Keratinocyte (primary cell): Measurements from ENCODE around the gene GBP1. TPM values are rescaled to one million over a fixed set of nuclear protein-coding genes. Genes with fewer than 3 reads are reported as not detected.

Experiments used
- DNase-seq: peaks from one replicate; pipeline ENCODE4 v3.0.0-alpha.2; 2011; ENCODE audit warnings: low read depth, missing footprints, low spot score
- FAIRE-seq: peaks from 2 replicates; lab custom pipeline; 2011; peaks lifted over from hg19 to GRCh38; lab: Jason Lieb, UNC
- H2AFZ ChIP-seq: 2 replicates; pipeline ENCODE4 v1.6.0; 2012; ENCODE audit warnings: low read length, control low read depth, inconsistent platforms; ENCODE audit not compliant: control insufficient read depth
- H3K27ac ChIP-seq: 2 replicates; pipeline ENCODE4 v1.5.1; 2011; ENCODE audit warnings: low read length; ENCODE audit not compliant: control insufficient read depth, insufficient read depth
- H3K27me3 ChIP-seq: 3 replicates; pipeline ENCODE4 v1.6.0; 2011; ENCODE audit warnings: low read length; ENCODE audit not compliant: control insufficient read depth, insufficient read depth; ENCODE audit errors: extremely low read depth
- H3K36me3 ChIP-seq, 2 experiments: 2 replicates in 1 of 2; 3 replicates in 1 of 2; pipeline ENCODE4 v1.5.1; 2011; ENCODE audit warnings: low read length in 2 of 2, mild to moderate bottlenecking in 1 of 2; ENCODE audit not compliant: control insufficient read depth in 2 of 2, insufficient read depth in 2 of 2; ENCODE audit errors: extremely low read depth in 1 of 2
- H3K4me1 ChIP-seq: 3 replicates; pipeline ENCODE4 v1.5.1; 2011; ENCODE audit warnings: low read length; ENCODE audit not compliant: control insufficient read depth, insufficient read depth; ENCODE audit errors: extremely low read depth
- H3K4me2 ChIP-seq: 3 replicates; pipeline ENCODE4 v1.6.0; 2011; ENCODE audit warnings: low read depth, low read length; ENCODE audit not compliant: control insufficient read depth, insufficient read depth; ENCODE audit errors: extremely low read depth
- H3K4me3 ChIP-seq, 3 experiments: fragments of 200-600 bp in 1 of 3; sonication (generic) in 1 of 3; 2 replicates in 2 of 3; 3 replicates in 1 of 3; pipeline ENCODE4 v1.5.1; 2011 to 2016; ENCODE audit warnings: low read length in 3 of 3, mild to moderate bottlenecking in 3 of 3, control low read depth in 2 of 3, inconsistent platforms in 1 of 3, low read depth in 1 of 3, mixed read lengths in 1 of 3, mixed run types in 1 of 3, moderate library complexity in 1 of 3; ENCODE audit not compliant: control insufficient read depth in 2 of 3, insufficient read depth in 2 of 3; ENCODE audit errors: extremely low read depth in 1 of 3
- H3K79me2 ChIP-seq: 2 replicates; pipeline ENCODE4 v1.6.0; 2012; ENCODE audit warnings: low read length; ENCODE audit not compliant: control insufficient read depth, insufficient read depth
- H3K9ac ChIP-seq: 3 replicates; pipeline ENCODE4 v1.6.0; 2011; ENCODE audit warnings: low read length; ENCODE audit not compliant: control insufficient read depth, insufficient read depth; ENCODE audit errors: extremely low read depth
- H3K9me1 ChIP-seq: 3 replicates; pipeline ENCODE4 v1.6.0; 2011; ENCODE audit warnings: low read length; ENCODE audit not compliant: control insufficient read depth, insufficient read depth; ENCODE audit errors: extremely low read depth
- H3K9me3 ChIP-seq: 2 replicates; pipeline ENCODE4 v1.5.1; 2012; ENCODE audit warnings: low read depth, low read length; ENCODE audit not compliant: control insufficient read depth
- H4K20me1 ChIP-seq: 3 replicates; pipeline ENCODE4 v1.6.0; 2011; ENCODE audit warnings: low read length; ENCODE audit not compliant: control insufficient read depth, insufficient read depth; ENCODE audit errors: extremely low read depth
- EZH2 ChIP-seq: IDR thresholded peaks from one replicate; pipeline ENCODE4 v1.6.1; 2012; ENCODE audit warnings: inconsistent platforms, mild to moderate bottlenecking, low read length, moderate library complexity
- dilution Hi-C: fragments of 300-500 bp; cut with MboI; formaldehyde crosslinking; loops from one replicate; pipeline ENCODE4 v1.7.0; 2020; ENCODE audit warnings: low sequenced_read_pairs; ENCODE audit not compliant: extremely low pct_ligation_motif_present
- polyA plus RNA-seq, 5 experiments: library from polyadenylated mRNA; depleted of rRNA in 3 of 5; stranded (reverse) in 3 of 5; stranded (forward) in 1 of 5; unstranded in 1 of 5; fragments of >200 nt; gene quantifications; 1 replicate in 1 of 5; 2 replicates in 3 of 5; 3 replicates in 1 of 5; pipeline versions ENCODE4 v1.2.1 to v1.2.3, GENCODE V29; 2011 to 2012; ENCODE audit warnings: missing spikeins in 2 of 5, low read depth in 1 of 5, low replicate concordance in 1 of 5
- TF ChIP-seq, protein P1 (sequence below), 3 experiments: IDR thresholded peaks in 1 of 3; conservative IDR thresholded peaks in 1 of 3; optimal IDR thresholded peaks in 1 of 3; 2 replicates in 2 of 3; 3 replicates in 1 of 3; pipeline versions ENCODE3 to v1.5.1; 2011; ENCODE audit warnings: low read length in 3 of 3, mild to moderate bottlenecking in 3 of 3, moderate library complexity in 2 of 3, control low read depth in 1 of 3, inconsistent platforms in 1 of 3; ENCODE audit not compliant: insufficient read depth in 2 of 3; ENCODE audit errors: extremely low read depth in 1 of 3

Gene GBP1
- polyA plus RNA-seq, 1 donor (not counting 4 experiments of a cell fraction or from before 2014, with no cell fraction given) = 22.7 TPM

- DNase-seq = no peak
- dilution Hi-C loops = no loop called here
Observed at GRCh38 chr1:89042491-89042890, 22.5 kb downstream of the GBP1 start.

DNA sequence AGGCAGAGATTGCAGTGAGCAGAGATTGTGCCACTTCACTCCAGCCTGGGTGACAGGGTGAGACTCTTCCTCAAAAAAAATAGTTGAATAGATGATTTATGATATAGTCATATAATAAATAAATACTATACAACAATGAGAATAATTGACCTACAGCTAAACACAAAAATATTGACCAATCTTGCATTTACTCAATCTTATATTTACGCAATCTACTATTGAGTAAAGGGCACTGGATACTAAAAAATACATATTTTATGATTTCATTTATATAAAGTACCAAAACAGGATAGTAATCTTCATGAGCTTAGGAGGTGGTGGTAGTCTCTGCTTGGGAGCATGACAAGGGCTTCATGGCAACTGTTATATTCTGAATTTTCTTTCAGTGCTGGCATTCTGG lies 23.3 kb downstream of the GBP1 start:
- Histone ChIP-seq H4K20me1 (no peaks in the 10 kb centered on the region), H3K9me1 (no peaks in the 10 kb centered on the region), H3K9me3 (peaks cover 4% of the 10 kb centered on the region), H3K36me3 (no peaks in the 10 kb centered on the region), H3K4me1 (peaks cover 12% of the 10 kb centered on the region), H3K79me2 (no peaks in the 10 kb centered on the region), H2AFZ (no peak overlapping the region), H3K27me3 (no peaks in the 10 kb centered on the region), H3K9ac (no peak overlapping the region), H3K4me2 (no peak overlapping the region), H3K4me3 (no peak overlapping the region), H3K27ac (no peak overlapping the region)
- TF ChIP-seq, protein P1, sequence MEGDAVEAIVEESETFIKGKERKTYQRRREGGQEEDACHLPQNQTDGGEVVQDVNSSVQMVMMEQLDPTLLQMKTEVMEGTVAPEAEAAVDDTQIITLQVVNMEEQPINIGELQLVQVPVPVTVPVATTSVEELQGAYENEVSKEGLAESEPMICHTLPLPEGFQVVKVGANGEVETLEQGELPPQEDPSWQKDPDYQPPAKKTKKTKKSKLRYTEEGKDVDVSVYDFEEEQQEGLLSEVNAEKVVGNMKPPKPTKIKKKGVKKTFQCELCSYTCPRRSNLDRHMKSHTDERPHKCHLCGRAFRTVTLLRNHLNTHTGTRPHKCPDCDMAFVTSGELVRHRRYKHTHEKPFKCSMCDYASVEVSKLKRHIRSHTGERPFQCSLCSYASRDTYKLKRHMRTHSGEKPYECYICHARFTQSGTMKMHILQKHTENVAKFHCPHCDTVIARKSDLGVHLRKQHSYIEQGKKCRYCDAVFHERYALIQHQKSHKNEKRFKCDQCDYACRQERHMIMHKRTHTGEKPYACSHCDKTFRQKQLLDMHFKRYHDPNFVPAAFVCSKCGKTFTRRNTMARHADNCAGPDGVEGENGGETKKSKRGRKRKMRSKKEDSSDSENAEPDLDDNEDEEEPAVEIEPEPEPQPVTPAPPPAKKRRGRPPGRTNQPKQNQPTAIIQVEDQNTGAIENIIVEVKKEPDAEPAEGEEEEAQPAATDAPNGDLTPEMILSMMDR (optimal IDR thresholded peaks at IDR 0.05 in 1 of 3, IDR thresholded peaks at IDR 0.05 in 1 of 3, conservative IDR thresholded peaks at IDR 0.05 in 1 of 3; ENCODE audit: extremely low read depth in 1 of 3, insufficient read depth in 2 of 3, low read length in 3 of 3) = no peak
- no peak for TF ChIP-seq EZH2
- FAIRE-seq = no peak
- dilution Hi-C loops = no loop called here
- no peak for DNase-seq

More at GRCh38 chr1:89042491-89042890, 22.5 kb downstream of the GBP1 start:
- no peaks in the 10 kb centered on the region for H3K27me3 ChIP-seq
- H3K36me3 ChIP-seq = no peaks in the 10 kb centered on the region
- no peaks in the 10 kb centered on the region for H3K79me2 ChIP-seq
- H3K4me3 ChIP-seq = no peak overlapping the region
- no peak overlapping the region for H3K27ac ChIP-seq
- TF ChIP-seq, protein P1 (optimal IDR thresholded peaks at IDR 0.05 in 1 of 3, IDR thresholded peaks at IDR 0.05 in 1 of 3, conservative IDR thresholded peaks at IDR 0.05 in 1 of 3; ENCODE audit: extremely low read depth in 1 of 3, insufficient read depth in 2 of 3, low read length in 3 of 3) = no peak
- TF ChIP-seq EZH2 = no peak
- no peaks in the 10 kb centered on the region for H4K20me1 ChIP-seq
- no peak for FAIRE-seq
- H3K9me3 ChIP-seq = peaks cover 4% of the 10 kb centered on the region
- H2AFZ ChIP-seq = no peak overlapping the region
- H3K4me2 ChIP-seq = no peak overlapping the region
- H3K9me1 ChIP-seq = no peaks in the 10 kb centered on the region
- H3K9ac ChIP-seq = no peak overlapping the region
- peaks cover 12% of the 10 kb centered on the region for H3K4me1 ChIP-seq
